Measurements from ENCODE around the gene KCP.
"Not testable (repeated sequence)": the region's sequence is repeated elsewhere in the genome, so short reads cannot be mapped to it uniquely, and the experiment has no call there.

The KCP gene

DNA sequence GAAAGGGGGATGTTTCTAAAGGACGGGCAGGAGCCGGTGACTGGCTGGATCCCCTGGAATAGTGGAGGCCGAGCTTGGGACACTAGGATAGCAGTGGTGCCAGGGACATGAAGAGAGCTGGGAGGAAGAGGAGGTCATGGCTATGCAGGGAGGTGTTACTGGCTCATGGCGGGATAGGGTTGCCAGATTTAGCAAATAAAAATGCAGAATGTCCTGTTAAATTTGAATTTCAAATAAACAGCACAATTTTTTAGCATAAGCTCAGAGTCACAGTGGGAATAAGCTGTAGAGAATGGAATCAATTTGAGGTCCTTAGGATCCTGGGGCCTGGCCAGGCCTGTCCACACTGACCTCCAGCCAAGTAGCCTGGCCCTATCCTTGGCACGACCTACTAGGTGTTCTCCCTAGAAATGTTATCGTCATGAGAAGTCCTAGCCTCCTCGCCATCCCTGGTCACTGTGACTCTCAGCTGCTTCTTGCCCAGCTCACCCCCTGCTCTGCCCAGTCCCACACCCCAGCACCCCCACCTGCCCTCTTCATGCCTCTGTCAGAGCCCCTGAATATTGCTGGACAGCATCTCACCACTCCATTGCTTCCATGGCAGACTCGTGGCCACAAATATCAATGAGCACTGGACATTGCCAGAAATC, 7.6 kb upstream of the KCP start:
- Mint-ChIP-seq H3K36me3 (no peaks in the 10 kb centered on the region), H3K4me3 (no peak overlapping the region), H3K27ac (no peak overlapping the region), H3K4me1 (peaks cover 14% of the 10 kb centered on the region), H3K9me3 (no peaks in the 10 kb centered on the region)
- ATAC-seq (no peak), DNase-seq (ENCODE audit: low spot score in 2 of 2) (no peak)

- Mint-ChIP-seq H3K4me3 (no peak overlapping the region), H3K36me3 (no peaks in the 10 kb centered on the region), H3K27ac (no peak overlapping the region), H3K4me1 (peaks cover 14% of the 10 kb centered on the region), H3K9me3 (no peaks in the 10 kb centered on the region)
- ATAC-seq (no peak), DNase-seq (ENCODE audit: low spot score in 2 of 2) (no peak)
These were observed 6.6 kb upstream of the KCP start for GRCh38 chr7:128917122-128917521.

DNA sequence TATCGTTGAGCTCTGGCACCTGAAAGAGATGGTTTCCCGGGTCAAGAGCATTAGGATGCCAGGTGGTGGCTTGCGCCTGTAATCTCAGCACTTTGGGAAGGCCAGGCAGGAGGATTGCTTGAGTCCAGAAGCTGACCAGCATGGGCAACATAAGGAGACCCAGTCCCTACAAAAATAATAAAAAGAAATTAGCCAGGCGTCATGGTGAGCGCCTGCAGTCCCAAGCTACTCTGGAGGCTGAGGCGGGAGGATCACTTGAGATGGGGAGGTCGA, 6.1 kb upstream of the KCP start:
- Mint-ChIP-seq H3K27ac (no peak overlapping the region), H3K36me3 (no peaks in the 10 kb centered on the region), H3K4me3 (no peak overlapping the region), H3K9me3 (no peaks in the 10 kb centered on the region), H3K4me1 (peaks cover 14% of the 10 kb centered on the region)
- ATAC-seq = no peak
- no peak for DNase-seq (ENCODE audit: low spot score in 2 of 2)

GRCh38 chr7:128915841-128916642, 5.5 kb upstream of the KCP start:
- ATAC-seq (no peak), DNase-seq (ENCODE audit: low spot score in 2 of 2) (no peak)
- H3K4me1 Mint-ChIP-seq = peaks cover 14% of the 10 kb centered on the region
- H3K27ac Mint-ChIP-seq = no peak overlapping the region
- no peaks in the 10 kb centered on the region for H3K36me3 Mint-ChIP-seq
- H3K9me3 Mint-ChIP-seq = no peaks in the 10 kb centered on the region
- peak overlapping the region; percentile 71 for H3K4me3 Mint-ChIP-seq

- Mint-ChIP-seq H3K27ac (no peak overlapping the region), H3K36me3 (no peaks in the 10 kb centered on the region), H3K4me1 (peaks cover 14% of the 10 kb centered on the region), H3K4me3 (peak overlapping the region; percentile 71), H3K9me3 (no peaks in the 10 kb centered on the region)
- DNase-seq (ENCODE audit: low spot score in 2 of 2) (no peak), ATAC-seq (no peak)
These were observed 4.8 kb upstream of the KCP start for GRCh38 chr7:128915271-128915819.

DNA sequence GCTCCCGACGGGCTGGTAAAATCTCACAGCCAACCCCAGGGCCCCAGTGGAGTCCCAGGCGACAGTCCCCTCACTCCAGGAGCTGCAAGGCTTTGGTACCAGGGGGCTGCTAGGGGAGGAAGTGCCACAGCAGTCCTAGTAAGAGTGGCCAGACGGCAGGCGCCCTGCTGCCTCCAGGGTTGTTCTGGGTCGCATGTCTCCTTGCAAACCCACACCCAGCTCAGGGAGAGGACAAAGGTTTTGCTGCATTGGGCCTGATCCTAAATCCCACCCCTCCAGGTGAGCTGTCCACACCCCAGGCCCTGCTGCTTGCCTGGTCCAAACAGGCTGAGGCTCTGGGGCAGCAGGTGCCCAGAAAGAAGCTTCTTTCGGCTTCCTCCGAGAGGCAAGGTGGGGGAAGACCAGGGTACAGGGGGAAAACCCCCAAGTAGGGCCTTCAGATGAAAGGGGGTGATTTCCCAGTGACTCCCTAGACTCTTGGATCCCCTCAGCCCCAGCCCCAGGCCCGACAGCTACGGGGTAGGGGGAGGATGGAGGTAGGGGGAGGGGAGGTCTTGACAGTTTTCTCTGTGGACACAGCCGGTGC, 4.2 kb upstream of the KCP start:
- no peak for DNase-seq (ENCODE audit: low spot score in 2 of 2)
- ATAC-seq = peak; percentile 20
- H3K9me3 Mint-ChIP-seq = no peaks in the 10 kb centered on the region
- no peak overlapping the region for H3K27ac Mint-ChIP-seq
- peak overlapping the region; percentile 31 for H3K4me3 Mint-ChIP-seq
- no peaks in the 10 kb centered on the region for H3K36me3 Mint-ChIP-seq
- H3K4me1 Mint-ChIP-seq = peaks cover 19% of the 10 kb centered on the region

- no peak for DNase-seq (ENCODE audit: low spot score in 2 of 2)
These were observed 3.5 kb upstream of the KCP start for GRCh38 chr7:128913870-128914565.

GRCh38 chr7:128912709-128913495, 2.4 kb upstream of the KCP start:
- not testable (repeated sequence) for H3K27ac Mint-ChIP-seq; H3K9me3 Mint-ChIP-seq; H3K36me3 Mint-ChIP-seq; ATAC-seq; H3K4me3 Mint-ChIP-seq; DNase-seq (ENCODE audit: low spot score in 2 of 2)
- H3K4me1 Mint-ChIP-seq = peaks cover 22% of the 10 kb centered on the region

More at GRCh38 chr7:128913870-128914565, 3.5 kb upstream of the KCP start:
- Mint-ChIP-seq H3K27ac (no peak overlapping the region), H3K9me3 (no peaks in the 10 kb centered on the region), H3K36me3 (no peaks in the 10 kb centered on the region), H3K4me3 (peak overlapping the region; percentile 31), H3K4me1 (peaks cover 22% of the 10 kb centered on the region)
- no peak for ATAC-seq

DNA sequence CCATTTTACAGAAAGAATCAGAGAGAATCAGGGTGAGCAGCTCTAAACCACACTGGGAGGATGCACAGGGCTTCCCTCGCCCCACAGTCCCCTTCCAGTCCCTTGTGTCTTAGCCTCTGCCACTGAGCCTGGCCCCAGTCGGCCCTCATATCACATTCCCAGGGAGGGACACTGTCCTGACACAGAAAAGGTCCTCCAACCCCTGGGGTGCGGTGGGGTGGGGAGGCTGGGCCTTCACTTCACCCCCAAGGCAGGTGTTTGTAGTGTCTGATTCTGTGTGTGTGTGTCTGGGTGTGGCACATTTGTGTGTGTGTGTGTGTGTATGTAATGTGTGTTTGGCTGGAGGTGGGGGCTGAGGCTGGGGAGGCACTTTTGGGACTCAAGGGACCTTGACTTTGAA, 1.8 kb upstream of the KCP start:
- no peak for ATAC-seq
- Mint-ChIP-seq H3K9me3 (no peaks in the 10 kb centered on the region), H3K4me3 (no peak overlapping the region), H3K27ac (no peak overlapping the region), H3K36me3 (no peaks in the 10 kb centered on the region), H3K4me1 (peaks cover 22% of the 10 kb centered on the region)
- no peak for DNase-seq (ENCODE audit: low spot score in 2 of 2)

DNA sequence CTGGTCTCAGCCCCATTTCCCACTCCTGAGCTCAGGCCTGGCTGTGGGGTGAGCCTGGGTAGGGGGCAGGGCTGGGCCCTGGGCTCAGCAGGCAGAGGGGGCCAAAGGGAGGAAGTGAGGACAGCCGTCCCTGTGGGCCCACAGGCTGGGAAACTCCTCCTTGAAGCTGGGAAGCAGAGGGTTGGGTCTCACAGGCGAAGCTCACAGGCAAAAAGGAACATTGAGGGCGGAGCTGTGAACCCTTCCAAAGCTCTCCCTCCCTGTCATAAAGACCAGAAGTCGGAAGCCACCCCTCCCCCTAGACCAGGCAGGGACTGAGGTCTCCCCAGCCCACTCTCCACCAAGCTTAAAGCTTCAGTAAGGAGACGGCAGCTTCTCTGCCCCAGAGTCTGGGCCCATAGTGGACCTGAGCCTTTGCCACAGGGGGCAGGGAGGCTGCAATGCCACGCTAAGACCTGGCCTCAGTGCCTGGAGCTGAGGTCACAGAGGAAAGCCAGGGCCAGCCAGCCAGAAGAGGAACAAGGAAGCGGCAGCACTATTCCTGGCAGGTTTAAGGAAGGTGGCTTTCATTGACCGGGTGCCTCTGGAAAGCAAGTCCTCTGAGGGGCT, 1.0 kb upstream of the KCP start:
- Mint-ChIP-seq H3K9me3 (no peaks in the 10 kb centered on the region), H3K4me1 (peaks cover 22% of the 10 kb centered on the region), H3K36me3 (no peaks in the 10 kb centered on the region), H3K4me3 (no peak overlapping the region), H3K27ac (no peak overlapping the region)
- DNase-seq (ENCODE audit: low spot score in 2 of 2) = no peak
- peak; percentile 3 for ATAC-seq

DNA sequence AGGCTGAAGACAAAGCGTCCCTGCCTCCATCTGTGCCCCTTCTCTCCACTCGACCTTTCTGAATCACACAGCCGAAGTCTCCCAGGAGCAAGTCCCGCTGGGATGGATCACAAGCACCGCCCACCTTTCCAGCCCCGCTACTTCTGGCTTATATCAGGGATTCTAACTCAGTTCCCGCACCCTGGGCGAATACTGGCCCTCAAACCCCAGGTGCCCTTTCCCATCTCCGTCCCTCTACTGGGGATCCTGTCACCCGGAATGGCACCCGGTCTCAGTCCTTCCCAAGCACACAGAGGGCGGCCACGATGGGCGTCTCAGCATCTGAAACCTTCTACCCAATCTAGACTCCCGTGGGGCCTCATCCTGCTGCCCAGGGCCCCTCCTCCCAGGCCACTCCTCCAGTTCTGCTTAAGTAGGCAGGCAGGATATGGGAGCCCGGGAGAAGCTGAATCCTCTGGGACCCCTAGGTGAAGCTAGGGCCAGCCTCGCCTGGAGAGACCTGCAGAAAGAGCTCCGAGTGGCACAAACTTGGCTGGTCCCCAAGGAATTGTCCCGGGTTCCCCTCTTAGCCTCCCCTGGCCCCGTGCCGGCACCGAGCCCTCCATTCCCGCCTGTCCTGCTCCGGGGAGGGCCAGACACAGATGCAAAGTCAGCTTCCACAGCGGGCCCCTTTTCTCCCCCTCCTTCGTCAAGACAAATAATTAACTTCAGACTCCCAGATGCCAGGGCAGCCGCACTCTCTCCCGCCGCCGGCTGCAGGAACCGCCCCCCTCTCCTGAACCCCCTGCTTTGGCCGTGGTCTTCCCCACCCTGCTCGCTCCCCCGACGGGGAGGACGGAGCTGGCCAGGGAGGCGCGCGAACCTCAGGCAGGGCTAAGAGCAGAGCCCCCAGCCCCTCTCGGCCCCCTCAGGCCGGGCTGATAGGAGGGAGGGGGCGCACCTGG, 612 bp downstream of the KCP start:
- Mint-ChIP-seq H3K27ac (no peak overlapping the region), H3K9me3 (no peaks in the 10 kb centered on the region), H3K4me3 (no peak overlapping the region), H3K4me1 (peaks cover 21% of the 10 kb centered on the region), H3K36me3 (no peaks in the 10 kb centered on the region)
- DNase-seq (ENCODE audit: low spot score in 2 of 2) (no peak), ATAC-seq (no peak)

DNA sequence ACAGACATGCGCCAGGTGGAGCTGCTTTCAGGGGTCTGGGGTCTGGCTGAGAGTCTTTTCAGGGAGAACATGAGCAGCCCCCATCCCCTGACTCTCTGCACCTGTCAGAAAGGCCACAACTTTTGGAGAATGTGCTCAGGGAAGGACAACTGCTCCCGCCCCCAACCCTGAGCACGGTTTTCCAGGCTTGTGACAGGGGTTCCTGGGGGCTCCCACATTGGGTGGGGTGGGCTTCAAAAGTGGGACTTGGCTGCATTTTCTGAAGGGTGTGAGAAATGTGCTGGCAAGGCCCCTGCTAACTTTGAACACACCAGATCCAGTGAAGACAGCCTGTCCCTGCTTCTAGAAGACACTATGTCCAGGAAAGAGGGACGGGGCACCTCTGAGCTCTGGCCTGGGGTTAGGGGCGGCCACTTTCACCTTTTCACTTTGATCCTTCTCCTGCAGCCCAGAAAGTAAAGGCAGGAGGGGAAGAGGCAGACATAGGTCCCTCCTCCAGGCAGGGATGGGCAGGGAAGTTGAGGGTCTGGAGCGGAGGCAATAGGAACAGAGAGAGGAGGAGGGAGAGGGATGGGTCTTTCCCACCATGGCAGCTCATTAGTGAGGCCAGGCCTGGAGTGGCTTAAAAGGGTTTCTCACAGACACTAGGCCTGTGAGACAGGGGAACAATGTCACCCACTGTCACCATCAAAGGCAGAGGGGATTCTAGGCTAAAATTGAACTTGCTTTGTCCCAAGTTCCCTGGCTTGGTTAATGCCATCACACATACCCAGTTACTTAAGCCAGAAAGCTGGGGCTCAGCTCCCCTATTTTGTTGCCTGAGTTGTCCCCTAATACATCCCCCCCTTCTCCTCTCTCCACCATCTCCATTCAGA, 1.5 kb downstream of the KCP start:
- Mint-ChIP-seq H3K4me1 (peaks cover 22% of the 10 kb centered on the region), H3K27ac (no peak overlapping the region), H3K9me3 (no peaks in the 10 kb centered on the region)

More for the DNA sequence above, 1.5 kb downstream of the KCP start:
- no peak for ATAC-seq
- no peak for DNase-seq (ENCODE audit: low spot score in 2 of 2)
- H3K4me3 Mint-ChIP-seq = no peak overlapping the region
- H3K36me3 Mint-ChIP-seq = no peaks in the 10 kb centered on the region

Measured in stimulated activated effector memory CD8-positive, alpha-beta T cell treated with anti-CD3 and anti-CD28 coated beads, Interleukin-12 subunit alpha, Interleukin-12 subunit beta, amount 100 ng/mL, for 72 hours (primary cell).